H1 (cell line): ENCODE measurements around the gene SMAD6. TPM values are rescaled to one million over a fixed set of nuclear protein-coding genes. Genes with fewer than 3 reads are reported as not detected.

ENCODE experiments used
- CTCF ChIA-PET: fragments of 300-600 bp; sonication (Branson Sonifier 250); formaldehyde crosslinking; loops from one replicate; lab custom pipeline; 2021; ENCODE audit not compliant: partially characterized antibody; lab: Charles Lee
- POLR2A ChIA-PET: fragments of 300-600 bp; sonication (Branson Sonifier 250); formaldehyde crosslinking; loops from one replicate; lab custom pipeline; 2021; ENCODE audit warnings: inconsistent platforms; ENCODE audit not compliant: partially characterized antibody; lab: Charles Lee
- DNase-seq, 2 experiments: peaks; one replicate each; pipeline versions ENCODE4 v3.0.0 to v3.0.0-alpha.2; 2010 to 2022; ENCODE audit warnings: low spot score in 2 of 2, low read depth in 1 of 2, mixed read lengths in 1 of 2
- FAIRE-seq: peaks from 2 replicates; lab custom pipeline; 2011; peaks lifted over from hg19 to GRCh38; lab: Jason Lieb, UNC
- H2AFZ ChIP-seq: 2 replicates; pipeline ENCODE4 v1.8.1; 2012; ENCODE audit warnings: low read length, inconsistent platforms
- H2AK5ac ChIP-seq: 2 replicates; pipeline ENCODE4 v1.6.1; 2013; ENCODE audit warnings: low read depth, low read length
- H2BK120ac ChIP-seq: replicated peaks from 2 replicates; pipeline ENCODE3; 2013; ENCODE audit warnings: low read depth, low read length, inconsistent platforms
- H2BK12ac ChIP-seq: 2 replicates; pipeline ENCODE4 v1.6.1; 2013; ENCODE audit warnings: low read depth, low read length
- H2BK15ac ChIP-seq: 2 replicates; pipeline ENCODE4 v1.6.1; 2013; ENCODE audit warnings: low read length
- H2BK20ac ChIP-seq: 2 replicates; pipeline ENCODE4 v1.6.1; 2013; ENCODE audit warnings: low read length
- H2BK5ac ChIP-seq: 2 replicates; pipeline ENCODE4 v1.6.1; 2013; ENCODE audit warnings: low read depth, low read length
- H3K14ac ChIP-seq: 2 replicates; pipeline ENCODE4 v1.6.1; 2013; ENCODE audit warnings: inconsistent platforms; ENCODE audit not compliant: insufficient read length
- H3K18ac ChIP-seq: 2 replicates; pipeline ENCODE4 v1.6.1; 2013; ENCODE audit warnings: low read length; ENCODE audit errors: extremely low read depth
- H3K23ac ChIP-seq: 2 replicates; pipeline ENCODE4 v1.6.1; 2013; ENCODE audit warnings: inconsistent platforms; ENCODE audit not compliant: insufficient read length
- H3K23me2 ChIP-seq: 2 replicates; pipeline ENCODE4 v1.6.1; 2013; ENCODE audit warnings: low read depth, low read length
- H3K27ac ChIP-seq: 2 replicates; pipeline ENCODE4 v1.6.1; 2011; ENCODE audit warnings: low read depth, low read length, inconsistent platforms
- H3K27me3 ChIP-seq, 4 experiments: replicated peaks in 1 of 4; 1 replicate in 1 of 4; 2 replicates in 3 of 4; pipeline versions ENCODE4 v1.6.1 to v1.8.1; 2011 to 2013; ENCODE audit warnings: low read length in 3 of 4, mild to moderate bottlenecking in 3 of 4, inconsistent platforms in 2 of 4, mixed read lengths in 2 of 4, moderate library complexity in 1 of 4; ENCODE audit not compliant: control insufficient read depth in 3 of 4, insufficient read depth in 3 of 4; ENCODE audit errors: extremely low read depth in 1 of 4
- H3K36me3 ChIP-seq, 4 experiments: 2 replicates each; pipeline versions ENCODE4 v1.6.1 to v1.8.1; 2011 to 2013; ENCODE audit warnings: mild to moderate bottlenecking in 4 of 4, low read length in 3 of 4, moderate library complexity in 2 of 4, control low read depth in 1 of 4, inconsistent platforms in 1 of 4; ENCODE audit not compliant: insufficient read depth in 4 of 4, control insufficient read depth in 2 of 4
- H3K4ac ChIP-seq: replicated peaks from 2 replicates; pipeline ENCODE3; 2013; ENCODE audit warnings: low read length, low read depth, mixed read lengths, inconsistent platforms; ENCODE audit not compliant: insufficient read length
- H3K4me1 ChIP-seq, 4 experiments: replicated peaks in 1 of 4; 1 replicate in 1 of 4; 2 replicates in 3 of 4; pipeline versions ENCODE4 v1.6.1 to v1.8.1; 2011 to 2013; ENCODE audit warnings: low read length in 3 of 4, inconsistent platforms in 2 of 4, mixed read lengths in 1 of 4; ENCODE audit not compliant: insufficient read depth in 4 of 4, control insufficient read depth in 3 of 4
- H3K4me2 ChIP-seq, 2 experiments: 2 replicates each; pipeline versions ENCODE4 v1.6.1 to v1.8.1; 2011 to 2013; ENCODE audit warnings: low read depth in 2 of 2, low read length in 2 of 2, control low read depth in 1 of 2, inconsistent platforms in 1 of 2, mild to moderate bottlenecking in 1 of 2; ENCODE audit not compliant: insufficient read depth in 1 of 2
- H3K4me3 ChIP-seq, 4 experiments: fragments of 200-600, 300-600 bp in 1 of 4; sonication (generic), shearing (Covaris generic), sonication (Bioruptor Twin) in 1 of 4; 2 replicates each; pipeline versions ENCODE4 v1.5.1 to v1.8.1; 2011 to 2016; ENCODE audit warnings: low read length in 4 of 4, low read depth in 3 of 4, control low read depth in 2 of 4, inconsistent platforms in 2 of 4, mild to moderate bottlenecking in 2 of 4, mixed read lengths in 1 of 4, moderate library complexity in 1 of 4; ENCODE audit not compliant: insufficient read depth in 2 of 4; ENCODE audit errors: extremely low read depth in 1 of 4
- H3K56ac ChIP-seq: replicated peaks from 2 replicates; pipeline ENCODE3; 2013; ENCODE audit warnings: low read depth, mild to moderate bottlenecking, mixed read lengths, low read length, inconsistent platforms; ENCODE audit not compliant: insufficient read length
- H3K79me1 ChIP-seq: 2 replicates; pipeline ENCODE4 v1.6.1; 2013; ENCODE audit warnings: low read depth, low read length, control low read depth
- H3K79me2 ChIP-seq, 2 experiments: 2 replicates each; pipeline versions ENCODE4 v1.6.1 to v1.8.1; 2012 to 2013; ENCODE audit warnings: low read length in 2 of 2, mild to moderate bottlenecking in 2 of 2, inconsistent platforms in 1 of 2; ENCODE audit not compliant: insufficient read depth in 2 of 2, control insufficient read depth in 1 of 2
- H3K9ac ChIP-seq, 4 experiments: replicated peaks in 1 of 4; 1 replicate in 1 of 4; 2 replicates in 3 of 4; pipeline versions ENCODE4 v1.6.1 to v1.8.1; 2011 to 2013; ENCODE audit warnings: low read depth in 3 of 4, low read length in 3 of 4, control low read depth in 2 of 4, mild to moderate bottlenecking in 2 of 4, moderate library complexity in 2 of 4, inconsistent platforms in 1 of 4; ENCODE audit errors: extremely low read depth in 1 of 4
- H3K9me3 ChIP-seq, 2 experiments: 2 replicates each; pipeline versions ENCODE4 v1.6.1 to v1.8.1; 2012 to 2013; ENCODE audit warnings: mild to moderate bottlenecking in 2 of 2, moderate library complexity in 2 of 2, control low read depth in 1 of 2, inconsistent platforms in 1 of 2, low read depth in 1 of 2, low read length in 1 of 2, mixed read lengths in 1 of 2; ENCODE audit not compliant: insufficient read depth in 2 of 2
- H4K20me1 ChIP-seq, 2 experiments: replicated peaks in 1 of 2; 2 replicates each; pipeline versions ENCODE3 to v1.8.1; 2011 to 2013; ENCODE audit warnings: inconsistent platforms in 2 of 2, low read length in 2 of 2, mild to moderate bottlenecking in 1 of 2; ENCODE audit not compliant: insufficient read depth in 2 of 2, control insufficient read depth in 1 of 2
- H4K5ac ChIP-seq: 2 replicates; pipeline ENCODE4 v1.6.1; 2013; ENCODE audit warnings: low read length, low read depth, mixed read lengths, inconsistent platforms; ENCODE audit not compliant: insufficient read length
- H4K8ac ChIP-seq: 2 replicates; pipeline ENCODE4 v1.8.0; 2013; ENCODE audit warnings: mild to moderate bottlenecking, moderate library complexity, low read length, inconsistent platforms; ENCODE audit not compliant: insufficient read depth; ENCODE audit errors: extremely low read depth
- H4K91ac ChIP-seq: replicated peaks from 2 replicates; pipeline ENCODE3; 2013; ENCODE audit warnings: low read length, mixed read lengths, inconsistent platforms; ENCODE audit not compliant: insufficient read length
- BACH1 ChIP-seq: IDR thresholded peaks from 2 replicates; pipeline ENCODE4 v1.6.1; 2012; ENCODE audit warnings: low read length, improper control_type of control experiment
- CBX5 ChIP-seq: fragments of 300-800, 300-1000 bp; sonication (generic); IDR thresholded peaks from 2 replicates; pipeline ENCODE4 v1.7.1; 2016; ENCODE audit warnings: antibody characterized with exemption, low read length, low read depth
- CEBPB ChIP-seq: IDR thresholded peaks from 2 replicates; pipeline ENCODE4 v1.6.1; 2012; ENCODE audit warnings: low read depth, low read length
- CHD1 ChIP-seq: IDR thresholded peaks from 2 replicates; pipeline ENCODE4 v1.6.1; 2012; ENCODE audit warnings: low read depth, low read length, improper control_type of control experiment
- CTBP2 ChIP-seq: IDR thresholded peaks from 2 replicates; pipeline ENCODE4 v1.7.0; 2011; ENCODE audit warnings: borderline replicate concordance, mild to moderate bottlenecking, moderate library complexity, mixed read lengths, low read length; ENCODE audit not compliant: insufficient read depth, insufficient read length
- FOSL1 ChIP-seq: IDR thresholded peaks from 2 replicates; pipeline ENCODE4 v1.6.1; 2011; ENCODE audit warnings: mild to moderate bottlenecking, low read depth, low read length, moderate library complexity; ENCODE audit not compliant: insufficient read depth
- KDM5A ChIP-seq: fragments of 200-600 bp; IDR thresholded peaks from 2 replicates; pipeline ENCODE4 v1.7.1; 2012; ENCODE audit warnings: mild to moderate bottlenecking, low read length, inconsistent platforms, mixed read lengths
- MAFK ChIP-seq: IDR thresholded peaks from 2 replicates; pipeline ENCODE4 v1.6.1; 2012; ENCODE audit warnings: low read depth, mild to moderate bottlenecking, improper control_type of control experiment, low read length
- POU5F1 ChIP-seq: IDR thresholded peaks from 2 replicates; pipeline ENCODE4 v1.6.1; 2011; ENCODE audit warnings: low read depth, mild to moderate bottlenecking, low read length, moderate library complexity
- RNF2 ChIP-seq: fragments of 200-900, 300-1000 bp; sonication (generic); IDR thresholded peaks from 2 replicates; pipeline ENCODE4 v1.7.1; 2016; ENCODE audit warnings: borderline replicate concordance, low read depth, mild to moderate bottlenecking, antibody characterized with exemption, low read length; ENCODE audit not compliant: poor library complexity, severe bottlenecking; ENCODE audit errors: missing control alignments
- RXRA ChIP-seq: IDR thresholded peaks from 2 replicates; pipeline ENCODE4 v1.6.1; 2011; ENCODE audit warnings: low read depth, mild to moderate bottlenecking, low read length, moderate library complexity; ENCODE audit not compliant: insufficient read depth
- TAF7 ChIP-seq: optimal IDR thresholded peaks from 2 replicates; pipeline ENCODE3; 2011; ENCODE audit warnings: low read depth, mild to moderate bottlenecking, inconsistent platforms, low read length, moderate library complexity, borderline replicate concordance
- TBP ChIP-seq: IDR thresholded peaks from 2 replicates; pipeline ENCODE4 v1.6.1; 2011; ENCODE audit warnings: low read depth, low read length, improper control_type of control experiment
- WGBS, 2 experiments: shearing (Covaris generic) in 1 of 2; methylation state at CpG; one replicate each; pipeline versions ENCODE4 v1.1.6 to v1.1.7; 2013 to 2015; ENCODE audit warnings: low lambda C conversion rate in 2 of 2, mixed read lengths in 2 of 2, inconsistent platforms in 1 of 2, low coverage in 1 of 2, missing lambda C conversion rate in 1 of 2; ENCODE audit not compliant: insufficient replicate concordance in 2 of 2, insufficient coverage in 1 of 2, insufficient read length in 1 of 2; ENCODE audit errors: extremely low coverage in 1 of 2, missing lambda C conversion rate in 1 of 2; 5-methylcytosine and 5-hydroxymethylcytosine counted together
- polyA plus RNA-seq, 7 experiments: library from polyadenylated mRNA; depleted of rRNA in 3 of 7; stranded (reverse) in 5 of 7; unstranded in 2 of 7; fragments of >200 nt in 5 of 7; fragments of 200-250 nt in 2 of 7; gene quantifications; 1 replicate in 5 of 7; 2 replicates in 1 of 7; 4 replicates in 1 of 7; pipeline versions ENCODE4 v1.2.1 to v1.2.3, GENCODE V29; 2011 to 2013; ENCODE audit warnings: missing spikeins in 2 of 7, mixed read lengths in 2 of 7
- total RNA-seq: library from RNA; stranded (reverse); fragmentation: NEBNext Ultra II Directional; extraction: Animal tissue kit (Norgen Biotek cat#: 25700); gene quantifications from 2 replicates; pipeline ENCODE4 v1.2.1, GENCODE V29; 2021

The SMAD6 gene
- total and polyA plus RNA-seq, 2 of the 8 experiments (the other 6 are each of a cell fraction or from before 2014, with no cell fraction given): 1.8 to 7.0 TPM

DNA sequence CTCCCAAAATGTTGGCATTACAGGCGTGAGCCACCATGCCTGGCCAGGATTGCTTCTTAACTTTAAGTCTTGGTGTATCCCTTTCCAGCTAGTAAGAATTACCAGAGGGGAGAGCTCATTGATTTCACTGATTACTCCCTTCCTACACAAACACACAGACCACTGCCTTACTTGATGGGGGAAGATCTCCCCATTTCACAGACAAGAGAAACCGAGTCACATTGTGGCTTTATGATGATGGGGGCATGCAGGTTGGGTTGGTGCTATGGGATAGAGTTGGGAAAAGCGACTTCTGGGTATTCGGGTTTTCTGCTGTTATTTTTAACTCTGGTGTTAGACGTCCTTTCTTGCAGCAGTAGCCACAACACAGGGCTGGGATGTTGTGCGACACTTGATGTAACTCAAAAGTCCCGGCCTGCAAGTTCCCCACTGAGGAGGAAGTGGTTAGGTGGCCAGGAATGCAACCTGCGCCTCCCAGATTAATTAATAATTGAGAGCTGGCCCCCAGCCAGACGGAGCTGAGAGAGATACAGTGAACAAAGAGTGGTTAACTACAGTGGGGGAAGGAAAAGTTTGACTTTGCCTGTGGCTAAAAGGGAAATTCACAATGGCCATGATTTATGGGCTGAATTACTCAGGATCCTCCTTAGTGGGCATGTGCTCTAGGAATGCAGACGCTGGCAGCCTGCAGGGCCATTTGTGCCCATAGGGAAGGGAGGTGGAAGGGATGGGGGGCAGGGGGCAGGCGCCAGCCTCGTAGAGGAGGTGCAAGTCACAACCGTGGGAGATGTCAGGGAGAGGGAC lies 63.6 kb downstream of the SMAD6 start:
- no peak overlapping the region for H3K56ac ChIP-seq
- no peak overlapping the region for H2BK12ac ChIP-seq
- H4K5ac ChIP-seq: no peak overlapping the region
- no peaks in the 10 kb centered on the region for H3K23me2 ChIP-seq
- peak overlapping the region; percentile 86 for H4K91ac ChIP-seq
- FAIRE-seq: no peak
- no peak overlapping the region for H3K4me3 ChIP-seq
- H4K20me1 ChIP-seq: no peaks in the 10 kb centered on the region
- H3K79me1 ChIP-seq: no peaks in the 10 kb centered on the region
- POLR2A ChIA-PET: no interaction called here
- H2BK5ac ChIP-seq: no peak overlapping the region
- no peak for DNase-seq
- no peak overlapping the region for H2AFZ ChIP-seq
- H2AK5ac ChIP-seq: no peak overlapping the region
- no peak overlapping the region for H3K23ac ChIP-seq
- WGBS, 2 experiments: 76% methylated on average over 13 of the region's 13 CpGs; no CpG with 5 or more reads in 1 of the 2 experiments
- no peak overlapping the region for H2BK15ac ChIP-seq
- no peak overlapping the region for H3K4me2 ChIP-seq
- no peaks in the 10 kb centered on the region for H3K9me3 ChIP-seq
- no peak overlapping the region for H3K9ac ChIP-seq
- no peak overlapping the region for H3K27ac ChIP-seq
- no peak overlapping the region; the same call in 1 of the 2 replicates for H4K8ac ChIP-seq
- no peaks in the 10 kb centered on the region for H3K36me3 ChIP-seq
- CTCF ChIA-PET: interaction anchor here (0.6 to 2.2 kb wide), 3 partner anchors 9 to 222 kb away, joined by 3 to 8 read pairs (median 5); no protein-coding TSS in a partner anchor
- no peak overlapping the region for H2BK20ac ChIP-seq
- H3K4me1 ChIP-seq: peaks cover 0 to 9% (median 3%) of the 10 kb centered on the region in 4 experiments; a peak in 6 of 7 replicates
- H3K79me2 ChIP-seq: no peaks in the 10 kb centered on the region
- H2BK120ac ChIP-seq: no peak overlapping the region
- H3K4ac ChIP-seq: no peak overlapping the region
- H3K18ac ChIP-seq: peak overlapping the region; percentile 5; the same call in 1 of the 2 replicates
- H3K14ac ChIP-seq: no peak overlapping the region
- no peaks in the 10 kb centered on the region for H3K27me3 ChIP-seq
- TF ChIP-seq BACH1: no peak
- TF ChIP-seq TBP: no peak
- TF ChIP-seq TAF7: no peak
- no peak for TF ChIP-seq POU5F1
- no peak for TF ChIP-seq CHD1
- no peak for TF ChIP-seq MAFK
- no peak for TF ChIP-seq KDM5A
- no peak for TF ChIP-seq CTBP2
- no peak for TF ChIP-seq RNF2
- TF ChIP-seq FOSL1: no peak
- TF ChIP-seq CEBPB: no peak
- TF ChIP-seq RXRA: no peak
- no peak for TF ChIP-seq CBX5
